Fibroblast of mammary gland (primary cell): Measurements from ENCODE around the gene RASA3.

Experiments used
- DNase-seq: peaks from one replicate; pipeline ENCODE4 v3.0.0-alpha.2; 2010; ENCODE audit warnings: low read depth
- H3K4me3 ChIP-seq: 2 replicates; pipeline ENCODE4 v1.5.1; 2011; ENCODE audit warnings: low read depth, mild to moderate bottlenecking, low read length, moderate library complexity; ENCODE audit not compliant: control insufficient read depth
- CTCF ChIP-seq: conservative IDR thresholded peaks from 2 replicates; pipeline ENCODE4 v1.5.1; 2011; ENCODE audit warnings: low read depth, low read length, inconsistent platforms; ENCODE audit not compliant: control insufficient read depth, insufficient read depth

RASA3 gene

GRCh38 chr13:114041493-114041892 lies 90.9 kb downstream of the RASA3 start:
- no peak for DNase-seq
- H3K4me3 ChIP-seq = no peak overlapping the region
- no peak for TF ChIP-seq CTCF

DNA sequence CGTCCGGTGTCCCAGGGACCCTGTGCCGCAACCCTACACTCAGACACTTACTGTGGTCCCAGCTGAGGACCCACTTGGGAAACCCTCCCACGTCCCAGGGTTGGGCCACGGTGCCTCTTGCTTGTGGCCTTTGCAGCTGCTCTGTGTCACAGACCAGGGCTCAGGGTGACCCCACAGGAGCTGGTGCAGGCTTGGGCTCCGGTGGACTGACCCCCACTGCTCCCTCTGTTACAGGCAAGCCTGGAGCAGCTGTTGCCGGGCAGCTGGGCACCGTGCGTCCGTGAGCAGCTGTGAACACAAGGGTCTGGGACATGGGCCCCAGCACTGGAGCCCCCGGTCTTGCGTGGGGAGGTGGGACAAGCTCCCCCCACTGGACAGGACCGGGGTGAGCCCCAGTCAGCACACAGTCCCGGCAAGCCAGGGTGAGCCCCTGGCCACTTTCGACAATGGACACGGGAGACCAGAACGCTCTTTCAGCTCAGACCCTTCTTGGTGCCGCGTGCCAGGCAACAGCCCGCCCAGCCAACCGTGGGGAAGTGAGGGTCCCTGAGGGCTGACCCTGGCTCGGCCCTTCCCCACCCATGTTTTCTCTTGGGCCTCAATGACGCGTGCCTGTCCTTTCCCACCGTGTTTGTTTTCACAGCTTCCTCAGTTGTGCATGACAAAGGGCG lies 92.8 kb downstream of the RASA3 start:
- no peak for DNase-seq
- no peak overlapping the region for H3K4me3 ChIP-seq
- TF ChIP-seq CTCF = no peak

- no peak for DNase-seq
- H3K4me3 ChIP-seq = no peak overlapping the region
- no peak for TF ChIP-seq CTCF
Measured at GRCh38 chr13:114038900-114039299, 93.5 kb downstream of the RASA3 start.

GRCh38 chr13:114038211-114038613 lies 94.2 kb downstream of the RASA3 start:
- TF ChIP-seq CTCF = no peak
- peak; percentile 73 for DNase-seq
- H3K4me3 ChIP-seq = no peak overlapping the region

GRCh38 chr13:114037674-114038073 lies 94.7 kb downstream of the RASA3 start:
- no peak for TF ChIP-seq CTCF
- no peak overlapping the region for H3K4me3 ChIP-seq
- no peak for DNase-seq

DNA sequence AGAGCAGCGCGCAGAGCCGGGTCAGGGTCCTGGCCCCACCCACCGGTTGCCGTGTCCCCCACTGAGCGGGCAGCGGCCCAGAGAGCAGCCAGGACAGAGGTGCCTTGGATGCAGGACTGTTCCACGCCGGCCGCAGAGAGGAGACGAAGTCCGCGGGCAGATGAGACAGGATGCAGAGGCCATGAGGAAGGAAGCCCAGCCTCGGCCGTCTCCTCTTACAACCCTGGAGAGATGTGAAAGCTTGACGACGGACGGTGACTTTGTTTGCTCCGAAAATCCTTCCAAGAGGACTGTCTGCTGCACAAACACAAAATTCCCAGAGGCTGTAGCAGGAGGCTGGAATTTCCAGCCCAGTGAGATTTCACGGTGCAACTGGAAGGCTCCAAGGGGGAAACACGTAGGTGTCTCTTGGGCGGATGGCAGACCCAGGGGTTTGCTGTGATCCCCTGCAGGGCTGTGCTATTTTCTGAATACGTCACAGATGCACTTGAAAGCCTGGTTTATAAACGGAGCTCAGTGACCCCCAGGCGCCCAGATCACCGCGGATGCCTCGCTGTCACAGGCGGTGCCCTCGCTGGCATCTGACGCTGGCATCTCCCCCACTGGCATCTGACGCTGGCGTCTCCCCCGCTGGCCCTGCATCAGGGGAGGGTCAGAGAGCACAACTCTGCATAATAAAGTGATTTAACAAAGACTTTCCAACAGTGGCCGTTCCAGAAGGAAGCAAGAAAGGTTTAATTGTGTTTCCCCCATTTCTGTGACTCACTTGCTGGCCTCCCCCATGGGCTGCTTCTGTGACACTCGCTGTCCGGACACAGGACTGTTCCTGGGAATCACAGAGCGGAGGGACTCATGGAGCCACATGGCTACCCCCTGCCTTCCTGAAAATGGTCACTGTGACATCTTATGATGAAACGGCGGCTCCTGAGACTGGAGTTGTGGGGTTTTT lies 96.6 kb downstream of the RASA3 start:
- DNase-seq = peak; percentile 40
- no peak for TF ChIP-seq CTCF
- H3K4me3 ChIP-seq = no peak overlapping the region
